OCI-M1 (cell line): ENCODE data around the gene DDX27.

Experiments used
- DNase-seq: peaks from one replicate; lab custom pipeline; 2025; lab: John Stamatoyannopoulos, UW

Gene DDX27

GRCh38 chr20:49291200-49291599 is 72.0 kb downstream of the DDX27 start:
- no peak for DNase-seq

DNA sequence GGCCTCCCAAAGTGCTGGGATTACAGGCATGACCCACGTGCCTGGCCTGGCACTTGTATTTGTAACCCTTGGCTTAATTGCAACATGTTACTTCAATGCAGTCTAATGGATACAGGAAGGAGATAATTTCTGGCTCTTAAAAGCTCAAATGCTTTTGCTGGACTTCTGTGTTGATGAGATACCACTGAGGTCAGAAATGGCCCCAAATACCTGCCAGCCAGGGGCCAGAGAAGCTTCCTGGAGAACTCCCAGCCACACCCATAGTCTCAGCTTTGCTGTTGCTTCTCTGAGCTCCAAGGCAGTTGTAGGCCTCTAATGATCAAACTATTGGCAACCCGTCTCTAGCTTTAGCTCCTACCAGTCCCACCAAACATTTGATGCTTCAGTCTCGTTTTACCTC is 72.8 kb downstream of the DDX27 start:
- no peak for DNase-seq

- no peak for DNase-seq
Measured at GRCh38 chr20:49293122-49293521, 73.9 kb downstream of the DDX27 start.
